ENCODE results near the gene DFFB. TPM values are rescaled to one million over a fixed set of nuclear protein-coding genes. Genes with fewer than 3 reads are reported as not detected.

The DFFB gene
- total and polyA plus RNA-seq, 2 of the 13 experiments (the other 11 are each of a cell fraction or from before 2014, with no cell fraction given) = 4.6 to 9.3 TPM

- TF ChIP-seq, protein P1, sequence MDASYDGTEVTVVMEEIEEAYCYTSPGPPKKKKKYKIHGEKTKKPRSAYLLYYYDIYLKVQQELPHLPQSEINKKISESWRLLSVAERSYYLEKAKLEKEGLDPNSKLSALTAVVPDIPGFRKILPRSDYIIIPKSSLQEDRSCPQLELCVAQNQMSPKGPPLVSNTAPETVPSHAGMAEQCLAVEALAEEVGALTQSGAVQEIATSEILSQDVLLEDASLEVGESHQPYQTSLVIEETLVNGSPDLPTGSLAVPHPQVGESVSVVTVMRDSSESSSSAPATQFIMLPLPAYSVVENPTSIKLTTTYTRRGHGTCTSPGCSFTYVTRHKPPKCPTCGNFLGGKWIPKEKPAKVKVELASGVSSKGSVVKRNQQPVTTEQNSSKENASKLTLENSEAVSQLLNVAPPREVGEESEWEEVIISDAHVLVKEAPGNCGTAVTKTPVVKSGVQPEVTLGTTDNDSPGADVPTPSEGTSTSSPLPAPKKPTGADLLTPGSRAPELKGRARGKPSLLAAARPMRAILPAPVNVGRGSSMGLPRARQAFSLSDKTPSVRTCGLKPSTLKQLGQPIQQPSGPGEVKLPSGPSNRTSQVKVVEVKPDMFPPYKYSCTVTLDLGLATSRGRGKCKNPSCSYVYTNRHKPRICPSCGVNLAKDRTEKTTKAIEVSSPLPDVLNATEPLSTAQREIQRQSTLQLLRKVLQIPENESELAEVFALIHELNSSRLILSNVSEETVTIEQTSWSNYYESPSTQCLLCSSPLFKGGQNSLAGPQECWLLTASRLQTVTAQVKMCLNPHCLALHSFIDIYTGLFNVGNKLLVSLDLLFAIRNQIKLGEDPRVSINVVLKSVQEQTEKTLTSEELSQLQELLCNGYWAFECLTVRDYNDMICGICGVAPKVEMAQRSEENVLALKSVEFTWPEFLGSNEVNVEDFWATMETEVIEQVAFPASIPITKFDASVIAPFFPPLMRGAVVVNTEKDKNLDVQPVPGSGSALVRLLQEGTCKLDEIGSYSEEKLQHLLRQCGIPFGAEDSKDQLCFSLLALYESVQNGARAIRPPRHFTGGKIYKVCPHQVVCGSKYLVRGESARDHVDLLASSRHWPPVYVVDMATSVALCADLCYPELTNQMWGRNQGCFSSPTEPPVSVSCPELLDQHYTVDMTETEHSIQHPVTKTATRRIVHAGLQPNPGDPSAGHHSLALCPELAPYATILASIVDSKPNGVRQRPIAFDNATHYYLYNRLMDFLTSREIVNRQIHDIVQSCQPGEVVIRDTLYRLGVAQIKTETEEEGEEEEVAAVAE (CRISPR knock-in tag; IDR thresholded peaks at IDR 0.05; ENCODE audit: borderline replicate concordance) = no peak
- TF ChIP-seq RXRB (CRISPR knock-in tag; IDR thresholded peaks at IDR 0.05; ENCODE audit: borderline replicate concordance) = 0 out of 2 replicates have a peak, but pooled peaks have one; percentile 27
- TF ChIP-seq FOXP4 (CRISPR knock-in tag; IDR thresholded peaks at IDR 0.05) = no peak
- TF ChIP-seq WIZ (CRISPR knock-in tag; IDR thresholded peaks at IDR 0.05) = no peak
- TF ChIP-seq, protein P2, sequence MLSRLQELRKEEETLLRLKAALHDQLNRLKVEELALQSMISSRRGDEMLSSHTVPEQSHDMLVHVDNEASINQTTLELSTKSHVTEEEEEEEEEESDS (CRISPR knock-in tag; IDR thresholded peaks at IDR 0.05; ENCODE audit: borderline replicate concordance) = no peak
- no peak for TF ChIP-seq CREBL2 (CRISPR knock-in tag; IDR thresholded peaks at IDR 0.05; ENCODE audit: borderline replicate concordance)
- no peak for TF ChIP-seq THYN1 (CRISPR knock-in tag; IDR thresholded peaks at IDR 0.05; ENCODE audit: borderline replicate concordance, low read depth)
- 0 out of 2 replicates have a peak, but pooled peaks have one; percentile 10 for TF ChIP-seq PRDM15 (CRISPR knock-in tag; IDR thresholded peaks at IDR 0.05)
- TF ChIP-seq ADNP (CRISPR knock-in tag; IDR thresholded peaks at IDR 0.05) = no peak
- TF ChIP-seq NFYC (CRISPR knock-in tag; IDR thresholded peaks at IDR 0.05) = peak; percentile 59
- TF ChIP-seq CBX2 (IDR thresholded peaks at IDR 0.05; ENCODE audit: low read depth, low read length) = no peak
- TF ChIP-seq CBX2 (CRISPR knock-in tag; IDR thresholded peaks at IDR 0.05; ENCODE audit: low read depth) = no peak
- no peak for TF ChIP-seq KLF15 (CRISPR knock-in tag; IDR thresholded peaks at IDR 0.05; ENCODE audit: borderline replicate concordance)
Observed at GRCh38 chr1:3900969-3901529, 43.8 kb downstream of the DFFB start (continued).

Measured in HepG2 (cell line).